MM.1S (cell line): Measurements from ENCODE around the gene MIA2.

Source experiments
- DNase-seq: peaks from one replicate; pipeline ENCODE4 v3.0.0-alpha.2; 2015
- H2AFZ ChIP-seq: fragments of 300-600 bp; sonication (generic); 2 replicates; pipeline ENCODE4 v1.6.0; 2016; ENCODE audit warnings: antibody characterized with exemption, low read length
- H3F3A ChIP-seq: fragments of 300-600 bp; sonication (generic); 2 replicates; pipeline ENCODE4 v1.6.1; 2016; ENCODE audit warnings: mild to moderate bottlenecking, antibody characterized with exemption, low read length, moderate library complexity, mixed read lengths; ENCODE audit not compliant: insufficient read depth
- H3K27ac ChIP-seq: fragments of 300-600 bp; sonication (generic); 2 replicates; pipeline ENCODE4 v1.5.1; 2016; ENCODE audit warnings: mild to moderate bottlenecking, low read length
- H3K27me3 ChIP-seq: fragments of 300-600 bp; sonication (generic); replicated peaks from 2 replicates; pipeline ENCODE4 v1.6.0; 2016; ENCODE audit warnings: low read length; ENCODE audit not compliant: insufficient read depth
- H3K36me3 ChIP-seq: fragments of 300-600 bp; sonication (generic); replicated peaks from 2 replicates; pipeline ENCODE4 v1.6.1; 2016; ENCODE audit warnings: mild to moderate bottlenecking, low read length, mixed read lengths; ENCODE audit not compliant: insufficient read depth
- H3K4me1 ChIP-seq: fragments of 300-600 bp; sonication (generic); 2 replicates; pipeline ENCODE4 v1.6.1; 2016; ENCODE audit warnings: low read length, mixed read lengths
- H3K4me2 ChIP-seq: fragments of 300-600 bp; sonication (generic); 2 replicates; pipeline ENCODE4 v1.6.0; 2016; ENCODE audit warnings: low read depth, low read length
- H3K4me3 ChIP-seq: fragments of 300-600 bp; sonication (generic); 2 replicates; pipeline ENCODE4 v1.5.1; 2016; ENCODE audit warnings: low read length, mixed read lengths
- H3K79me2 ChIP-seq: fragments of 300-600 bp; sonication (generic); 2 replicates; pipeline ENCODE4 v1.6.1; 2016; ENCODE audit warnings: mixed run types, low read length, mixed read lengths
- H3K9ac ChIP-seq: fragments of 300-600 bp; sonication (generic); 2 replicates; pipeline ENCODE4 v1.6.1; 2016; ENCODE audit warnings: low read length, mixed read lengths
- H3K9me2 ChIP-seq: fragments of 300-600 bp; sonication (generic); replicated peaks from 2 replicates; pipeline ENCODE4 v1.6.1; 2016; ENCODE audit warnings: mild to moderate bottlenecking, low read length, mixed read lengths; ENCODE audit not compliant: insufficient read depth
- H3K9me3 ChIP-seq: fragments of 300-600 bp; sonication (generic); replicated peaks from 2 replicates; pipeline ENCODE4 v1.6.1; 2016; ENCODE audit warnings: mild to moderate bottlenecking, low read length, mixed read lengths; ENCODE audit not compliant: insufficient read depth
- H4K20me1 ChIP-seq: fragments of 300-600 bp; sonication (generic); 2 replicates; pipeline ENCODE4 v1.6.1; 2016; ENCODE audit warnings: mild to moderate bottlenecking, low read length, moderate library complexity, mixed read lengths; ENCODE audit not compliant: insufficient read depth
- CTCF ChIP-seq: fragments of 300-600 bp; sonication (generic); IDR thresholded peaks from 2 replicates; pipeline ENCODE4 v1.5.1; 2016; ENCODE audit warnings: antibody characterized with exemption, low read length, mixed read lengths
- EZH2 ChIP-seq: fragments of 300-600 bp; sonication (generic); optimal IDR thresholded peaks from 2 replicates; pipeline ENCODE3; 2017; ENCODE audit warnings: low read depth, mild to moderate bottlenecking, antibody characterized with exemption, low read length, mixed read lengths
- EZH2phosphoT487 ChIP-seq: fragments of 300-600 bp; sonication (generic); IDR thresholded peaks from 2 replicates; pipeline ENCODE4 v1.6.1; 2018; ENCODE audit warnings: antibody characterized with exemption, low read length

Gene MIA2

GRCh38 chr14:39264558-39264957 is 30.8 kb downstream of the MIA2 start:
- Histone ChIP-seq H3K27me3 (no peaks in the 10 kb centered on the region), H3K9me3 (no peaks in the 10 kb centered on the region), H3K4me2 (no peak overlapping the region), H3K36me3 (no peaks in the 10 kb centered on the region), H3K9me2 (no peaks in the 10 kb centered on the region), H3K4me1 (peaks cover 4% of the 10 kb centered on the region; the same call in 1 of the 2 replicates), H4K20me1 (no peaks in the 10 kb centered on the region), H3K9ac (no peak overlapping the region), H3K27ac (no peak overlapping the region), H3K79me2 (peaks cover 27% of the 10 kb centered on the region), H2AFZ (no peak overlapping the region), H3K4me3 (no peak overlapping the region), H3F3A (peaks cover 18% of the 10 kb centered on the region; the same call in 1 of the 2 replicates)
- no peak for DNase-seq
- TF ChIP-seq EZH2phosphoT487 (no peak), EZH2 (no peak), CTCF (no peak)

GRCh38 chr14:39265033-39265432 is 31.3 kb downstream of the MIA2 start:
- Histone ChIP-seq H2AFZ (no peak overlapping the region), H3K79me2 (peaks cover 31% of the 10 kb centered on the region), H3K9ac (peak overlapping the region; percentile 90; the same call in 1 of the 2 replicates), H3F3A (peaks cover 18% of the 10 kb centered on the region; the same call in 1 of the 2 replicates), H4K20me1 (no peaks in the 10 kb centered on the region), H3K4me2 (peak overlapping the region; percentile 64), H3K9me2 (no peaks in the 10 kb centered on the region), H3K27me3 (no peaks in the 10 kb centered on the region), H3K27ac (no peak overlapping the region), H3K9me3 (no peaks in the 10 kb centered on the region), H3K4me1 (peaks cover 9% of the 10 kb centered on the region; the same call in 1 of the 2 replicates), H3K4me3 (peak overlapping the region; percentile 69; the same call in 1 of the 2 replicates), H3K36me3 (no peaks in the 10 kb centered on the region)
- no peak for DNase-seq
- TF ChIP-seq EZH2phosphoT487 (no peak), EZH2 (no peak), CTCF (no peak)

GRCh38 chr14:39265806-39266524 is 32.2 kb downstream of the MIA2 start:
- Histone ChIP-seq H3K79me2 (peaks cover 41% of the 10 kb centered on the region), H2AFZ (peak overlapping the region; percentile 69), H3F3A (peaks cover 18% of the 10 kb centered on the region; the same call in 1 of the 2 replicates), H3K27me3 (no peaks in the 10 kb centered on the region), H3K27ac (peak overlapping the region; percentile 96), H3K9me3 (no peaks in the 10 kb centered on the region), H3K9me2 (no peaks in the 10 kb centered on the region), H3K4me1 (peaks cover 9% of the 10 kb centered on the region; the same call in 1 of the 2 replicates), H3K36me3 (no peaks in the 10 kb centered on the region), H3K4me2 (peak overlapping the region; percentile 64), H4K20me1 (no peaks in the 10 kb centered on the region), H3K4me3 (peak overlapping the region; percentile 69), H3K9ac (peak overlapping the region; percentile 90)
- DNase-seq: peak; percentile 14
- TF ChIP-seq EZH2 (no peak), EZH2phosphoT487 (no peak), CTCF (no peak)
